ENCODE results near the gene FAM170A.

The FAM170A gene, protein sequence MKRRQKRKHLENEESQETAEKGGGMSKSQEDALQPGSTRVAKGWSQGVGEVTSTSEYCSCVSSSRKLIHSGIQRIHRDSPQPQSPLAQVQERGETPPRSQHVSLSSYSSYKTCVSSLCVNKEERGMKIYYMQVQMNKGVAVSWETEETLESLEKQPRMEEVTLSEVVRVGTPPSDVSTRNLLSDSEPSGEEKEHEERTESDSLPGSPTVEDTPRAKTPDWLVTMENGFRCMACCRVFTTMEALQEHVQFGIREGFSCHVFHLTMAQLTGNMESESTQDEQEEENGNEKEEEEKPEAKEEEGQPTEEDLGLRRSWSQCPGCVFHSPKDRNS

DNA sequence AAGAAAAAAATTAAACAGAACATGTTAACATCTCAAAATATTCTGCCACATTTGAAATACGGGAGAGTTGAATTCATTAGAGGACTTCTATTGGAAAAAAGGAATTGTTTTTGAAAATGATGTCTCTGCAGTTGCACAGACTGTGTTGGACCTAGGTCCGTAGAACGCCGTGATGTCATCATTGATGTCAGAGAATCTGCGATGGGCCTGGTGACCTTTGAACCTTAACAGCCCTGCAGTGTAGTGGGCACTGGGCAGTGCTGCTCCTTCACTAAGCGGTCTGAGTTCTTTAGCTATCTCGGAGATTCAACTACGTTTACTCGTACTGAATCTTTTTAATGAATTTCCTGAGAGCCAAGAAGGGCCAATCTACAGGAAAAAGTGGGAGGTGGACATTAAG is at the start of gene FAM170A:
FAM170A (plus strand) TSS at position 220 of the 400 bp plus-strand sequence. CDS start 211 bp downstream, outside the sequence.
- DNase-seq (ENCODE audit: low read depth) = no peak

DNA sequence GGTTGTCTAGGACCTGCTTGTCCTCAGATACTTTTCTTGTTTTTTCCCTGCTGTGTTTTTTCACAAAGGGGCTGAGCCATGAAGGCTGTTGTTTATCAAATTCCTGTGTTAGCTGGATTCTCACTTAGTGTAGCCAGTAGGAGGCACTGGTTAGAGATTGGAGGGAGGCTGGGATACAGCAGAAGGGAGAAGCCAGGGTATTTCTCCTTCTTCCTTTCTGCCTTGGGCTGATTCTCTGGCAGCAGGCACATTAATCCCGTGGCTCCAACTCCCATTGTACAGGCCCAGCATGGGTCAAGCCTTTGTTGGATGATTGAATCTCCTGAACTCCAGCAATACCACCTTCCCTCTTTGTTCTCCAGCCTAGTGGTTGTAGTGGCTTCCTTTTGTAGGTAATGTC is 46.4 kb upstream of the FAM170A start:
- no peak for DNase-seq (ENCODE audit: low read depth)

DNA sequence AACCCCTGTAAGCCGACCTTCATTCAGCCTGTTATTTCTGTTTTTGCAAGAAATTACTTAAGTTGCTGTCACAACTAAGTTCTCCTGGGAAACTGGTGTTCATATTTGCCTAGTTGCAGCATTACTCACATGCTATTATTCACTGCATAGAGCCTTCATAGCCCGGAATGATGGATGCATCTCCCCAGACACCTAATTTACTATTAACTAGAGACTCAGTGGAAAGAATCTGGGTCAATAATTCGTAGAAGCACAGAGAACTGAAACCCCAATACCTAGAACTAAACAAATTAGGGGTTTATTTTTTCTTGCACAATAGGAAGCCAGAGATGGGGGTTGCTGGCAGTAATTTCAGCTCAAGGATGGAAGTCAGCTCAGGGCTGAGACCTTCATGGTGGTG is 45.7 kb upstream of the FAM170A start:
- no peak for DNase-seq (ENCODE audit: low read depth)

DNA sequence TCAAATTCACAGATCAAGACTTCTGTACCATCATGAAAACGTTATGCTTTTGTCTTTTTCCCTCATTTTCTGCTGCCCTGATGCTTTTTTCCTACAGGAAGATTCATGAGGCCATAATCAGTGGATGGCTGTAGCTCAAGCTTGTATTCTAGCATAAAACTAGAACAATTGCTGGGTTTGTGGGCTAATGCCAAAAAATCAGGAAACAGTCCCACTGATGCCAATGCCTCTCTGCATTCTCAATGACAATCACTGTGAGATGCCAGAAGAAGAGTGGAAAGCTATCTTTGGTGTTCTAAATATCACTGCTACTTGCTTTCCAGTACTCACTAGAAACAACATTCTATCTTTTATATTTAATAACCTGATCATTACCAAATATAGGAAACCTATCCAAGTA is 33.3 kb upstream of the FAM170A start:
- DNase-seq (ENCODE audit: low read depth) = no peak

DNA sequence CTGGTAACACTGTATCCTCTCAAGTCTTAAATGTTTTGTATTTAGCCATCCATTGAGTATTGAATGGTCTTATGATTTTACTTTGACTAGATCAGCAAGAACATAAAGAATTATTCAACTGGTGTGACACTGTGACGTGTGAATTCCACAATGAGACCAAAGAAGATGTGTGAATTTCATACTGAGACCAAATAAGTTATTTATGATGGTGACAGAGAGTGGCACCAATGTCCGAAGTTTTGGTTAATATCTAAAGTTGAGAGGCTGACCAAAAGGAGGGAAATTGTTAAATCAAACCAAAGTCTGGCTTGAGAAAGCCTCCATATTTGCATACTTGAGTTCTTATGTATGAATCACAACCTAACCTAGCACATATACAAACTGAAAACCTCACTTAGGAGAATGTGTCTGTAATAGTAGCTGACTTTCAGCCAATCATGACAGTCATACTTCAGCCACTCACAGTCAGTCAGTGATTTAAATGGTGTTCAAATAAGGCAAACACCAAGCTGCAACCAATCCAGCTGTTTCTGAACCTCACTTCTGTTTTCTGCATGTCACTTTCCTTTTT is 31.5 kb upstream of the FAM170A start:
- no peak for DNase-seq (ENCODE audit: low read depth)

DNA sequence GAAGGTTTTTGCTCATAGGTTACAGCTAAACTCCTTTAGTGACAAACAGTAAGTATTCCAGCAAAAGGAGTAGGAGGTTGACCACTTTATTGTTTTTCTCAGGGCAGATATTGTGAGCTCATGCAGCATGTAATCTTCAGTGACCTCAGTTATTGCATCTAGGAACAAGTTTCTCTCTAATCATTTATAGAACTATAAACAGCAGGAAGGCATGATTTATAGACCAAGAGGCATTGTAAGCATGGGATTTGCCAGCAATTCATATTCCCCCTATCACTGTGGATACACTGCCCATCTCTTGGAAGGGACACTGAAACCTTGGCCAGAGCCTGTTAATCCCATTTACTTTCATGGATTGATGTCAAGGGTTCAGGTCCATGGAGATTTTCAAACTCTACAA is 15.4 kb upstream of the FAM170A start:
- DNase-seq (ENCODE audit: low read depth) = no peak

DNA sequence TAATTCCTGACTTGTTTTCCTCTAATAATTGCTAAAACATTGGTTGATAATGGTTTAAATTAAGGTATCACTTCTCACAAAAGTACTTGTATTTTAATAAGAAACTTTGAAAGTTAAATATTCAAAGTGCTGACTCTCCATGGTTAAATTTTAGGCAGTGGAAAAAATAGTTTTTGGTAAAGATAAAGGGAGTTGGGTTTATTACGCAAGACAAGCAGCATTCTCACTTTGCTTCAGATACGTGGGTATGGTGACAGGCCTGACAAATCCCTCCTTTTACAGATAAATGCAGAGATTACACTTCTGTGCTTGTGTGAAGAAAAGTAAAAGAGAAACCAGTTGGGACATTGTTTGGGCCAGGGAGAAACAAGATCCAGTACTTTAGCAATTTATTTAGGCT is 14.5 kb upstream of the FAM170A start:
- no peak for DNase-seq (ENCODE audit: low read depth)

DNA sequence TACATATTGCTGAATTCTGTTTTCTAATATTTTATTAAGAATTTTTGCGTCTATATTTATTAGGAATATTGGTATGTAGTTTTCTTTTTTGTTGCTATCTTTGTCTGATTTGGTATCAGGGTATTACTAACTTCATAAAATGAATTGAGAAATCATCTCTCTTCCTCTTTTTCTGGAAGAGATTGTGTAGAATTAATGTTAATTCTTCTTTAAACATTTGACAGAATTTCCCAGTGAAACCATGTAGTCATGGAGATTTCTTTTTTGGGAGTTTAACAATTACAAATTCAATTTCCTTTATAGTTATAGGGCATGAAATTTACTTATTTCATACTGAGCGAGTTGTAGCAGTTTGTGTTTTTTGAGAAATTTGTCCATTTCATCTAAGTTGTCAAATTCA is 3.3 kb upstream of the FAM170A start:
- DNase-seq (ENCODE audit: low read depth) = no peak

DNA sequence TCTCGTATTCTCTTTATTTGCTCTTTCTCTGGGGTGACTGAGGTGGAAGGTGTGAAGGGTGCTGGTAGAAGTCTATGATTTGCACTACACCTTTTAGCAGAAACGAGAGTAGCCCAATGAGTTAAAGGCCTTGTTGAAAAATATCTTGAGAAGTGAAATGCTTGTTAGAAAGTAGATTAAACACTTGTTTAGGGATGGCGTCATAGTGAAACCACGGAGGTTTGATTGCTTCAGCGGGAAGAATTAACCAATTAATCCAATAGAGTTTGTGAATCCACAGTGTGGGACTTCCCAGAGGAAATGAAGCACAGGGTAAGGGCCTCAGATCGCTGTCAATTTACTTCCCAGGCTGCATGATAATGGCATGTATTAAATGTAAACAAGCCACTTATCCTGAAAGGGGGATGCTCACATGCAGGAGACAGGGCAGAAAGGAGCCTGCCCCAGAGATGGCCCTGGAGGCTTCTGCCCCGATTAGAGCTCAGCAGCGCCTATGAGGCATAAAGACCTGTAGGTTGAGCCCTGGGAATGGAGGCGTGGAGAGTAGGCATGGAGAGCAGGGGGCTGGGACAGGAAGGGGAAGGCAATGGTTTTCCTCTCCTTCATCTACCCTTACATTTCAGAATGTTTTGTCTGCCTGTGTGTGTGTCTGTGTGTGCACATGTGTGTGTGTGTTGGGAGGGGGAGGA is 1.5 kb downstream of the FAM170A start:
- DNase-seq (ENCODE audit: low read depth) = no peak

DNA sequence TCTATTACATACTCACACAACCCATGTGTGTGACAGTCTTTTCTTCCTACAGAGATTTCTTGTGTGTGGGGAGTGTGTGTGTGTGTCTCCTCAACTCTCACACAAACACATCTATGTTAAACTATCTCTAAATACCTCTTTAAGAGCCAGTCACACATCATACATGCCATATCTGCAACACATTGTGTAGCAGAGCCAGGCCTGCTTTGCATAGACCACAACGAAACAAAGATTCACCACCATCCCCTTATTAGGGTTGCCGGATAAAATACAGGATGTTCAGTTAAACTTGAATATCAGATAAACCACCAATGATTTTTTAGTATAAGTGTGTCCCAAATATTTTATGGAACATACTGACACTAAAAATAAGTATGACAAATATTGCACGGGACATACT is 2.3 kb downstream of the FAM170A start:
- DNase-seq (ENCODE audit: low read depth) = no peak

DNA sequence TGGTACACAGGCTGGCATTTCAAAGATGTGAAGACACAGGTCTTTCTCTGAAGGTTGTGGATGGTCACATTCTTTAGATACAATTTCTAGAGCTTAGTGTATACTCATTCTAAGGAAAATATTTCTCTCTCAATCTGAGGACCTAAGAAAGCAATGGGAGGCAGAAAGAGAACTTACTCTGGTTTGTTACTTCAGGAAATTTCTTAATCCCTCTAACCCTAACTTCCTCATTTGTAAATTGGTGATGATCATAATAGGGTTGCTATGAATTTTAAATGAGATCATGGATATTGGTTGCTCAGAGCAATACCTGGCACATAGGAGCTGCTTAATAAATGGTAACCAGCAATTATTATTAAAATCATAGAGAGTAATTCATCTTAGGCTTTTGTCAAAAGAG is 22.1 kb downstream of the FAM170A start:
- no peak for DNase-seq (ENCODE audit: low read depth)

DNA sequence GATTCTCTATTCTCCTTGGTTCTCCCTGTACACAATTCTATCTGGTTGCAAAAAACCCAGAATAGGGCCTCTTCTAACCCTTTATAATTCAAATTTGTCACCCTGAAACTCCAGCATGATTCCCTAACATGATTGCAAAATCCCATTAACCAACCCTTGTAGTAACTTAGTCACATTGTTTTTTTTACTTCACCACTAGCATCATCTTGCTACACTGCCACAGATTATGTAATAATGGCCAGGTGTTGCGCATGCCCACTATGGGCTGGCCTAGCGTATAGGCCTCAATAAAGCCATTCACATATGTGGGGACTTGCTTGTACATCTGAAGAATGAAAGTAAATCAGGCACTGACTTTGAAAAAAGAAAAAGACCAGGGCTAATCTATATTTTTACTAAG is 25.7 kb downstream of the FAM170A start:
- DNase-seq (ENCODE audit: low read depth) = no peak

DNA sequence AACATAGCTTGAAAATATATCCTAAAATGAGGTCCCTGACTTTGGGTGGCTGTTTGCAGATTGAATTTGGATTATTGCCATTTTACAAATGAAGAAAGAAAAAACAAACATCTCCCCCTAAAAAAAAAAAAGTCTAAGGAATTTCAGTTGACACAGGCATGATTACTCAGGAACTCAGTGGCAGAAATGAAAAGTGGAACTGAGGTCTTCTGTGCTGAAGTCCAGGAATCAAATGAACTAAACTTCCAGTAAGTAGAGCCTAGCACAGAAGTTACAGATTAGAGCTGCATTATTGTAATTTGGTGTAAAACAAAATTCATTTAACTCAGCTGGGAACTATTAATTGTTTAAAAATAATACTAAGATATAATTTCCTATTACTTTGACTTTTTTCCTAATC is 26.7 kb downstream of the FAM170A start:
- DNase-seq (ENCODE audit: low read depth) = no peak

DNA sequence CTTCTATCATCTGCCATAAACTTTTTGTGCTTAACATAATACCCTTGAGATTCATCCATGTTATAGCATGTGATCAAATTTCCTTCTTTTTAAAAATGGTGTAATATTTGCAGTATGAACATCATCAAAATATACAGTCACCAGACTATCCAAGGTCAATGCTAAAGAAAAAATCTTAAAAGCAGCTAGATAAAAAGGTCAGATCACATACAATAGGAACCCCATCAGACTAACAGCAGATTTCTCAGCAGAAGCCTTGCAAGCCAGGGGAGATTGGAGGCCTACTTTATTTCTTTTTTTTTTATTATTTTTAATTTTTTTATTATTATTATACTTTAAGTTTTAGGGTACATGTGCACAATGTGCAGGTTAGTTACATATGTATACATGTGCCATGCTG is 37.2 kb downstream of the FAM170A start:
- DNase-seq (ENCODE audit: low read depth) = no peak

DNA sequence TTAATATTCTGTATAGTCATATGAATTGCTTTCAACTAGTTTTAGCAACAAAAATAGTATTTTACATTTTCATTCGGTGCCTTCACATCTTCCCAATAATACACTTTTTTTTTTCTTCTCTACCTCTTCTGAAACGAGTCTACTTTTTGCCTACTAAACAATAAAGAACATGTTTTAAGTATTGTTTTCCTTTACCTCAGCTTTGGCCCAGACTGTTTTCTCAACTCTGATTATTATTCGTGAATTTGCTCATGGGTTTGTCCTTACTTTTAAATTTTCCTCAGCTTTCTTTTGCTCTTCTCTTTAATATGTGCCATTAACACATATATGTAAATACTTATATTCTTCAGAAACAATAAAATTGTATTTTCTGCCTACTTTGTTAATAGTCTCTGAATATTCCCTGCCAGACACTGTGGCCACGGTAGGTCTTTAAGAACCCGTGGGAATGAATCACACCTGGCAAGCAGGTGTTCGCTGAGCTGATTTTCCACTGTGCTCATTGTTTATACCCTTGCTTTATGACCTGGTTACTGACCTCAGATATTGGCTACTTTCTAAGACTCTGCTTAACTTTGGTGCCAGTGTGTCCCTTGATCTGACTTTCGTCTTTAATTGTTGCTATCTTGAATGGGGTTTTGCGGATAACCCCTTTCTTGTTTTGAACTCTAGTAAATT is 49.1 kb downstream of the FAM170A start:
- no peak for DNase-seq (ENCODE audit: low read depth)

DNA sequence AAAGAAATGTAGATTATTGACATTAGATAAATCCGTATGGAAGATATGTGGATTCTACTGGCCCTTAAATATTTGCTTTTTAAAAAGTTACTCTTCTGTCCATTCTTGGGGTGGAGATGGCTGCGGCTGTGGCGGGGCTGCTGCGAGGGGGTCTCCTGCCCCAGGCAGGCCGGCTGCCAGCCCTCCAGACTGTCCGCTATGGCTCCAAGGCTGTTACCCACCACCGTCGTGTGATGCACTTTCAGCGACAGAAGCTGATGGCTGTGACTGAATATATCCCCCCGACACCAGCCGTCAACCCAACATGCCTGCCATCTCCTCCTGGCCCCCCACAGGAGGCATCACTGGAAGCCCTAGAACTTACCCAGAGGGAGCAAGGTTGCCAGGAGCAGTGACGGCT is 50.7 kb downstream of the FAM170A start:
- no peak for DNase-seq (ENCODE audit: low read depth)

DNA sequence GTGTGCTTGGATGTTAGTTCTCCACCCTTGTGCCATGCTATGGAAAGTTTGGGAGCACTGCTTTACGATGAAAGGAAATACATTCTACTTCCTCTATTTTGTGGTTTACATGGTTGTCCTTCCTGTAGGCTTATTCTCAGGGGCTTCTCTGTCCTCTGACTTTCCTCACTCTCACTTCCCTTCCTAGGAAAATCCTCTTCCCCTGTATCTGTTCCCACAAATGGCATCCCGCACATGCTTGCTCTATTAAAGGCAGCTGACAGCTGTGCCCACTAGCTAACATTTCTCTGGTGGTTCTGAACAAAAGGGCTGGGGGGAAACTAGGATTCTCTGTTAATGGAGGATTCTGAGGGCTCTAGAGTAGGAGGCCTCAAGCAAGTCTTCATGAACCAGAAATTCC is 52.4 kb downstream of the FAM170A start:
- DNase-seq (ENCODE audit: low read depth) = no peak

DNA sequence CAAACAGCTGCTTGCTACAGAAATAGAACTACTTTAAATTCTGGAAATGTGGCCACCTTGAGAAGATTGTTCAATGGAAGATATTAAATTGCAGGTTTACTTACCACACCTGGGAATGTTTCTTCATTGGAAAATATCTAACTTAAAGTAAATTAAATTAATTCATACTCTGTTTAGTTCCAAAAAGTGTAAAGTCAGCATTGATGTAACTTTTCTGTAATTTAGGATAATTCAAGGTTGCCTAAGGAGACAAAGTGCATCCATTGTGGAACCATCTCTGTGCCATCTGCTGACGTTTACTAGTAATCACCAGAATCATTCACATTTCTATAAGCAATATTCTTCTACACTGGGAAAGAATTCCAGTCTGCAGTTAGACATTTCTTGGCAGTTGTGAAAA is 53.0 kb downstream of the FAM170A start:
- DNase-seq (ENCODE audit: low read depth) = no peak
